Mucosa of descending colon (tissue), 3 donors: ENCODE measurements around the gene SLC6A13. TPM values are rescaled to one million over a fixed set of nuclear protein-coding genes. Genes with fewer than 3 reads are reported as not detected.
A peak's percentile ranks its signal among the peaks of the same experiment; 100 is the strongest.

Source experiments
- ATAC-seq: fragments of 200-7000 bp; cut with Tn5 transposase; one replicate; pipeline ENCODE4 v1.9.1; 2020; ENCODE audit warnings: mild to moderate bottlenecking, moderate library complexity
- DNase-seq, 3 donors: peaks; one replicate each; pipeline ENCODE4 v3.0.0-alpha.2; 2020
- H3K36me3 ChIP-seq: fragments of 200-600 bp; one replicate; pipeline ENCODE4 v1.8.0; 2021; ENCODE audit warnings: low read depth, mild to moderate bottlenecking
- H3K4me1 ChIP-seq: fragments of 200-600 bp; one replicate; pipeline ENCODE4 v1.8.0; 2021; ENCODE audit warnings: low read depth, mild to moderate bottlenecking
- H3K4me3 ChIP-seq: fragments of 200-600 bp; one replicate; pipeline ENCODE4 v1.8.0; 2021; ENCODE audit warnings: mild to moderate bottlenecking
- H3K9me3 ChIP-seq: fragments of 200-600 bp; one replicate; pipeline ENCODE4 v1.8.0; 2021; ENCODE audit warnings: mild to moderate bottlenecking
- intact Hi-C, 2 donors: fragments of 100-400 bp; cut with DNase I in 1 of 2; cut with micrococcal nuclease in 1 of 2; formaldehyde crosslinking; loops; one replicate each; pipeline versions ENCODE4 v1.11.0 to v1.11.1; 2022; cut with DNase I, micrococcal nuclease
- total RNA-seq, 3 donors: library from RNA; stranded (reverse); fragmentation: NEBNext Ultra II Directional in 2 of 3; extraction: Animal tissue kit (Norgen Biotek cat#: 25700) in 2 of 3; gene quantifications; one replicate each; pipeline versions ENCODE4 v1.2.1 to v1.2.4, GENCODE V29; 2021 to 2023
- TF ChIP-seq, protein P1 (sequence below): fragments of 200-600 bp; IDR thresholded peaks from one replicate; pipeline ENCODE4 v1.8.0; 2022; ENCODE audit warnings: antibody characterized with exemption, mild to moderate bottlenecking
- donor health status: DM: no; HTN: no; CAD: no; lungs with moderate emphysema.
- donor health status: DM: no; HTN: no; CAD: no.
- donor health status: DM: no; HTN: yes; CAD: no.

Gene SLC6A13
- total RNA-seq, 3 donors from 2014 or later: not detected

DNA sequence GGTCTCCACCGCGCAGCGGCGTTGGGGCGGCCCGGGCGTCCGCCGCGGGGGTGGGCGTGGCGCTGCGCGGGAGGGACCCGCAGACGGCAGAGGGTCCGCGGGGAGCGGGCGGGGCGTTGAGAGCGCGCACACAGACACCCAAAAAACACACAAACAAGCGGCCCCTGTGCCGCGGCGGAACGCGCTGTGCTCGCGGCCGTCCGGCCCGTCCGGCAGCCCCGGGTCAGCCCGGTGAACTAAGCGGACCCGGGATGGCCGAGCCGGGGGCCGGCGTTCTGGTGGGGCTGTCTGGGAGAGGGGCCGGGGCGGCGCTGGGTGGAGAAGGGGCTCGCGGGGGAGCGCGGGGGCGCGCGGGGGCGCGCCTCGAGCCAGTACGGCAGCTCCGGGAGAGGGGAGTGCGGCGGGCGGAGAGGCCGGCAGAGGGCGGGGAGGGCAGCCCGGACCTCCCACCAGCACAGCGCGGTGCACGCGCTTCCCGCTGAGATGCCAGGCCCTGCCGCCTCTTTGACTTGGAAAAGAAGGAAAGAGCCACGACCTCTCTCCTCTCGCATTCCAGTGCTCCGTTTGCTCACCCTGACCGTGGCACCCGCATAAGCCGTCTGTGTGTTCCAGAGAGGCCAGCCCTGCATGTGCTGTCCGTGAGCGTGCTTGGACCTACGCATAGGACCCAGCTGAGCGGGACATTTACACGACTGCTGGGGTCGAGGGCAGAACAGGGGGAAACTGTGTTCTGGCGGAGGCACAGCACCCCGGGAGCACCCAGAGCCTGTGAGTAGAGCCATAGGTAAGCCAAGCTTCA lies 59.0 kb downstream of the SLC6A13 start:
- Histone ChIP-seq H3K9me3 (no peaks in the 10 kb centered on the region), H3K4me3 (no peak overlapping the region), H3K4me1 (no peaks in the 10 kb centered on the region), H3K36me3 (no peaks in the 10 kb centered on the region)
- intact Hi-C loops: no loop called here
- TF ChIP-seq, protein P1, sequence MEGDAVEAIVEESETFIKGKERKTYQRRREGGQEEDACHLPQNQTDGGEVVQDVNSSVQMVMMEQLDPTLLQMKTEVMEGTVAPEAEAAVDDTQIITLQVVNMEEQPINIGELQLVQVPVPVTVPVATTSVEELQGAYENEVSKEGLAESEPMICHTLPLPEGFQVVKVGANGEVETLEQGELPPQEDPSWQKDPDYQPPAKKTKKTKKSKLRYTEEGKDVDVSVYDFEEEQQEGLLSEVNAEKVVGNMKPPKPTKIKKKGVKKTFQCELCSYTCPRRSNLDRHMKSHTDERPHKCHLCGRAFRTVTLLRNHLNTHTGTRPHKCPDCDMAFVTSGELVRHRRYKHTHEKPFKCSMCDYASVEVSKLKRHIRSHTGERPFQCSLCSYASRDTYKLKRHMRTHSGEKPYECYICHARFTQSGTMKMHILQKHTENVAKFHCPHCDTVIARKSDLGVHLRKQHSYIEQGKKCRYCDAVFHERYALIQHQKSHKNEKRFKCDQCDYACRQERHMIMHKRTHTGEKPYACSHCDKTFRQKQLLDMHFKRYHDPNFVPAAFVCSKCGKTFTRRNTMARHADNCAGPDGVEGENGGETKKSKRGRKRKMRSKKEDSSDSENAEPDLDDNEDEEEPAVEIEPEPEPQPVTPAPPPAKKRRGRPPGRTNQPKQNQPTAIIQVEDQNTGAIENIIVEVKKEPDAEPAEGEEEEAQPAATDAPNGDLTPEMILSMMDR: no peak
- DNase-seq: no peak
- peak; percentile 73 for ATAC-seq

- intact Hi-C loops: no loop called here
- Histone ChIP-seq H3K9me3 (no peaks in the 10 kb centered on the region), H3K36me3 (no peaks in the 10 kb centered on the region), H3K4me1 (no peaks in the 10 kb centered on the region), H3K4me3 (no peak overlapping the region)
- TF ChIP-seq, protein P1: no peak
- no peak for DNase-seq
- ATAC-seq: no peak
Measured at GRCh38 chr12:203074-203461, 59.6 kb downstream of the SLC6A13 start.

DNA sequence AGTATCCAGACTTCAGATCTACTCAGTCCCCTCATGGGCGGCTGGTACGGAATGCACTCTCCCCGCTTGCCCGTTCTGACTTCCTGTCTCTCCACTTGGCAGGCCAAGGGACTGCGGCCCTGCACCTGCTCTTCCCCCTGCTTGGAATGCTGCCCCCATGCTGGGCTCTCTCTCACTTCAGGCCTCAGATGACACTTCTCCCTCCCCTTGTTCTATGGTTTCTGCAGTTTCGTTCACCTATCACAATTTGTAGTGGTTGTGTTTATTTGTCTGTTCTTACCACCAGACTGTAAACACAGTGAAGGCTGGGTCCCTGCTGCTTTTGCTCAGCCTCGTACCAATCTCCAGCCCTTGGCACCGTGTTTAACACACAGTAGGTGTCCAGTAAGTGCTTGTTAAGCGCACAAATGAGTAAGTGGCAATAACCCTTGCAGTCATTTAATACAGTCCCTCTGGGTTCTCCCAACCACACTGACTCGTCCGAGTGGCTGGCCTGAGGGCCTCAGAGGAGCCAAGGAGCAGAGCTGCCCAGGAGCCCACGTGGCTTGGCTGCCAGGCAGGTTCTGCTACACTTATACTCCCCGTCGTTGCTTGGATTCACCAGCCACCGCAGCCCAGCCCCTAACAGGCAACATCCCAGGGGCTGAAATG lies 60.4 kb downstream of the SLC6A13 start:
- Histone ChIP-seq H3K4me3 (no peak overlapping the region), H3K36me3 (no peaks in the 10 kb centered on the region), H3K4me1 (no peaks in the 10 kb centered on the region), H3K9me3 (no peaks in the 10 kb centered on the region)
- TF ChIP-seq, protein P1: no peak
- intact Hi-C loops: no loop called here
- ATAC-seq: no peak
- no peak for DNase-seq

GRCh38 chr12:201361-201760 lies 61.3 kb downstream of the SLC6A13 start:
- intact Hi-C loops: no loop called here
- H3K36me3 ChIP-seq: no peaks in the 10 kb centered on the region
- H3K4me1 ChIP-seq: no peaks in the 10 kb centered on the region
- no peak for ATAC-seq
- H3K4me3 ChIP-seq: no peak overlapping the region
- DNase-seq: no peak
- no peaks in the 10 kb centered on the region for H3K9me3 ChIP-seq
- TF ChIP-seq, protein P1: no peak

- ATAC-seq: no peak
Measured at GRCh38 chr12:198705-199104, 63.9 kb downstream of the SLC6A13 start.

More at GRCh38 chr12:198705-199104, 63.9 kb downstream of the SLC6A13 start:
- TF ChIP-seq, protein P1: no peak
- intact Hi-C loops: no loop called here
- DNase-seq: no peak
- no peak overlapping the region for H3K4me3 ChIP-seq
- H3K9me3 ChIP-seq: no peaks in the 10 kb centered on the region
- no peaks in the 10 kb centered on the region for H3K4me1 ChIP-seq
- H3K36me3 ChIP-seq: no peaks in the 10 kb centered on the region
